Endodermal cell (in vitro differentiated cells): ENCODE results near the gene AKAP13. TPM values are rescaled to one million over a fixed set of nuclear protein-coding genes. Genes with fewer than 3 reads are reported as not detected.
A peak's percentile ranks its signal among the peaks of the same experiment; 100 is the strongest.

ENCODE experiments used
- DNase-seq: peaks from one replicate; pipeline ENCODE4 v3.0.0-alpha.2; 2017
- H3K27ac ChIP-seq: 2 replicates; pipeline ENCODE4 v1.5.1; 2013; ENCODE audit warnings: mild to moderate bottlenecking, low read depth, low read length, moderate library complexity
- H3K27me3 ChIP-seq: 2 replicates; pipeline ENCODE4 v1.6.1; 2013; ENCODE audit warnings: mild to moderate bottlenecking, low read length, moderate library complexity; ENCODE audit not compliant: insufficient read depth, control insufficient read depth, poor library complexity, severe bottlenecking
- H3K36me3 ChIP-seq: 2 replicates; pipeline ENCODE4 v1.7.0; 2013; ENCODE audit warnings: mild to moderate bottlenecking, low read length, moderate library complexity; ENCODE audit not compliant: control insufficient read depth, insufficient read depth
- H3K4me1 ChIP-seq: one replicate; pipeline ENCODE4 v1.7.0; 2013; ENCODE audit warnings: low read length; ENCODE audit not compliant: control insufficient read depth, insufficient read depth
- H3K4me3 ChIP-seq: 2 replicates; pipeline ENCODE4 v1.5.1; 2013; ENCODE audit warnings: mild to moderate bottlenecking, low read length, moderate library complexity
- H3K9ac ChIP-seq: 2 replicates; pipeline ENCODE4 v1.6.1; 2013; ENCODE audit warnings: mild to moderate bottlenecking, low read length, moderate library complexity; ENCODE audit not compliant: poor library complexity, severe bottlenecking; ENCODE audit errors: extremely low read depth
- H3K9me3 ChIP-seq: 2 replicates; pipeline ENCODE4 v1.6.1; 2013; ENCODE audit warnings: mild to moderate bottlenecking, low read length, moderate library complexity; ENCODE audit not compliant: control insufficient read depth
- H3K27ac Mint-ChIP-seq: 2 replicates; pipeline ENCODE4 v1.8.0; 2020; ENCODE audit warnings: mixed read lengths
- H3K27me3 Mint-ChIP-seq: 2 replicates; pipeline ENCODE4 v1.8.0; 2021; ENCODE audit warnings: mild to moderate bottlenecking, mixed read lengths; ENCODE audit not compliant: insufficient read depth
- H3K36me3 Mint-ChIP-seq: 2 replicates; pipeline ENCODE4 v1.8.0; 2020; ENCODE audit warnings: low read depth, mixed read lengths
- H3K4me1 Mint-ChIP-seq: 2 replicates; pipeline ENCODE4 v1.8.0; 2020; ENCODE audit warnings: mixed read lengths
- H3K4me3 Mint-ChIP-seq: 2 replicates; pipeline ENCODE4 v1.8.0; 2020; ENCODE audit warnings: mild to moderate bottlenecking, moderate library complexity, mixed read lengths
- H3K9me3 Mint-ChIP-seq: 2 replicates; pipeline ENCODE4 v1.8.0; 2020; ENCODE audit warnings: mild to moderate bottlenecking, mixed read lengths
- WGBS, 2 experiments: methylation state at CpG; one replicate each; pipeline versions ENCODE4 v1.1.5 to v1.1.7; 2013; ENCODE audit warnings: missing lambda C conversion rate in 2 of 2, mixed read lengths in 1 of 2; ENCODE audit not compliant: insufficient coverage in 1 of 2, insufficient read length in 1 of 2; 5-methylcytosine and 5-hydroxymethylcytosine counted together
- total RNA-seq, 2 donors: library from RNA; stranded (reverse); fragmentation: NEBNext Ultra II Directional in 1 of 2; extraction: Animal tissue kit (Norgen Biotek cat#: 25700) in 1 of 2; gene quantifications; 2 replicates in 1 of 2; 3 replicates in 1 of 2; pipeline ENCODE4 v1.2.1, GENCODE V29; 2021
- TF ChIP-seq, protein P1 (sequence below): fragments of 200-600 bp; sonication (generic); conservative IDR thresholded peaks from 2 replicates; pipeline ENCODE4 v1.5.0; 2021; ENCODE audit warnings: antibody characterized with exemption, mild to moderate bottlenecking

The AKAP13 gene
- total RNA-seq, 2 donors from 2014 or later, result 115 to 131 TPM

DNA sequence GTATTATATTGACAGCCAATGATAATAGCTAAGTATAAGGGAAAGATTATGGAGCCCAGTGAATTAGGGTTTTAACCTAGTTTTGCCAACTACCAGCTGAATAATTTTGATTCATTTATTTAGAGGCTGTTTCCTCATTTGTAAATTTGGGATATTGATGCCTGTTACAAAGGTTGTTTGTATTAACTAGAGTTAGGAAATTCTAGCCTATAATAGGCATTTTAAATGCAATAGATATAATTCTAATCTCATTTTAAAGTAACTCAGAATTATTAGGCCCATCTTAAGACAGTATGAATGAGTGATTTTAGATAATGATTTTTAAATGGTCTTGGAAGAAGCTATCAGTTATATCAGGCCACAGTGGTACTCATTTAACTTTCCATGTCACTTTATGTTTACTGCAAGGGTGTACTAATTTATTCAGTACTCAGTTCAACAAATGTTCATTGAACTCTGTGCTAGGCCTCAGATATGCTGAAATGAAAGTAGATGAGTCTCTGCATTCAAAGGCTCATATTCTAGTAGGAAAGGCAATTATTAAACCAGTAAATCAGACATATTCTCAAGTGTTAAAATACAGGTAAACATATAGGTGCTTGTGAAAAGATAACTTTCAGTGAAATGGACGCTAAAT, 213.5 kb downstream of the AKAP13 start:
- H3K36me3 Mint-ChIP-seq, result peaks cover 22% of the 10 kb centered on the region

DNA sequence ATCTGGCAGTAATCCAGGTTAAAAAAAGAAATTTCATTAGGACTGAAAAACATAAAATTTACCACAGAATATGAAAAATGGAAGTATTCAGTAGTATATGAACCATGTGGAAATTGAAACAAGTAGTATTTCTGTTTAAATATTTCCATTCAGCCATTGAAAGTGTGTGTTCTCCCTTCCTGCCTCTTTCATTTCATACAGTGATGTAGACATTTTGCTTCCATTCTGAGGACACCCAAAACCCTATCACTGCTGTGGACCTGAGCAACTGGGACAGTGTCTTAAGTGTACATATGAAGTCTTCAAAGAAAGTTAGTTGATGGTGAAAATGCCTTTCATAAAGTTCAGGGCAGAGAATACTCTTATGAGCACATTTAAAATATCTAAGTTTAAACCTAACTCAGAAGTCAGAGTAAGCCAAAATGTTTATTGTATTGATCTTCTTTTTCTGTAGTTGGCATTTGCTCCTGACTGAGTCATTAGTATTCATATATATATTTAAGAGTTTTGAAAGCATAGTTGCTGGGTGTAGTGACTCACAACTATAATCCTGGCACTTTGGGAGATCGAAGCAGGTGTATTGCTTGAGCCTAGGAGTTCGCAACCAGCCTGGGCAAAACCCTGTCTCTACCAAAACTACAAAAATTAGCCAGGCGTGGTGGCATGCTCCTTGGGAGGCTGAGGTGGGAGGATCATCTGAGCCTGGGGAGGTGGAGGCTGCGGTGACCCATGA, 215.6 kb downstream of the AKAP13 start:
- Mint-ChIP-seq H3K27ac (no peak overlapping the region), H3K4me1 (peaks cover 9% of the 10 kb centered on the region), H3K36me3 (peaks cover 22% of the 10 kb centered on the region), H3K9me3 (no peaks in the 10 kb centered on the region), H3K27me3 (no peaks in the 10 kb centered on the region), H3K4me3 (no peak overlapping the region)
- TF ChIP-seq, protein P1, sequence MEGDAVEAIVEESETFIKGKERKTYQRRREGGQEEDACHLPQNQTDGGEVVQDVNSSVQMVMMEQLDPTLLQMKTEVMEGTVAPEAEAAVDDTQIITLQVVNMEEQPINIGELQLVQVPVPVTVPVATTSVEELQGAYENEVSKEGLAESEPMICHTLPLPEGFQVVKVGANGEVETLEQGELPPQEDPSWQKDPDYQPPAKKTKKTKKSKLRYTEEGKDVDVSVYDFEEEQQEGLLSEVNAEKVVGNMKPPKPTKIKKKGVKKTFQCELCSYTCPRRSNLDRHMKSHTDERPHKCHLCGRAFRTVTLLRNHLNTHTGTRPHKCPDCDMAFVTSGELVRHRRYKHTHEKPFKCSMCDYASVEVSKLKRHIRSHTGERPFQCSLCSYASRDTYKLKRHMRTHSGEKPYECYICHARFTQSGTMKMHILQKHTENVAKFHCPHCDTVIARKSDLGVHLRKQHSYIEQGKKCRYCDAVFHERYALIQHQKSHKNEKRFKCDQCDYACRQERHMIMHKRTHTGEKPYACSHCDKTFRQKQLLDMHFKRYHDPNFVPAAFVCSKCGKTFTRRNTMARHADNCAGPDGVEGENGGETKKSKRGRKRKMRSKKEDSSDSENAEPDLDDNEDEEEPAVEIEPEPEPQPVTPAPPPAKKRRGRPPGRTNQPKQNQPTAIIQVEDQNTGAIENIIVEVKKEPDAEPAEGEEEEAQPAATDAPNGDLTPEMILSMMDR, result no peak
- no peak overlapping the region for H3K9ac ChIP-seq
- peaks cover 9% of the 10 kb centered on the region for H3K4me1 ChIP-seq
- no peaks in the 10 kb centered on the region for H3K27me3 ChIP-seq
- no peak for DNase-seq
- WGBS, 2 experiments, result 80 to 95% methylated on average over 1 to 4 of the region's 4 CpGs
- H3K9me3 ChIP-seq, result no peaks in the 10 kb centered on the region
- H3K4me3 ChIP-seq, result no peak overlapping the region
- peaks cover 73% of the 10 kb centered on the region for H3K36me3 ChIP-seq
- H3K27ac ChIP-seq, result no peak overlapping the region

More for the DNA sequence above, 213.5 kb downstream of the AKAP13 start:
- H3K9me3 Mint-ChIP-seq, result no peaks in the 10 kb centered on the region
- Histone ChIP-seq H3K4me3 (no peak overlapping the region), H3K27ac (no peak overlapping the region), H3K27me3 (no peaks in the 10 kb centered on the region), H3K9ac (no peak overlapping the region), H3K36me3 (peaks cover 80% of the 10 kb centered on the region), H3K4me1 (peaks cover 9% of the 10 kb centered on the region), H3K9me3 (no peaks in the 10 kb centered on the region)
- no peak overlapping the region for H3K4me3 Mint-ChIP-seq
- peaks cover 7% of the 10 kb centered on the region for H3K4me1 Mint-ChIP-seq
- no peak overlapping the region for H3K27ac Mint-ChIP-seq
- TF ChIP-seq, protein P1, result no peak
- DNase-seq, result no peak
- H3K27me3 Mint-ChIP-seq, result no peaks in the 10 kb centered on the region
- 100% methylated on average over 1 of the region's 1 CpG; no CpG with 5 or more reads in 1 of the 2 experiments for WGBS, 2 experiments

DNA sequence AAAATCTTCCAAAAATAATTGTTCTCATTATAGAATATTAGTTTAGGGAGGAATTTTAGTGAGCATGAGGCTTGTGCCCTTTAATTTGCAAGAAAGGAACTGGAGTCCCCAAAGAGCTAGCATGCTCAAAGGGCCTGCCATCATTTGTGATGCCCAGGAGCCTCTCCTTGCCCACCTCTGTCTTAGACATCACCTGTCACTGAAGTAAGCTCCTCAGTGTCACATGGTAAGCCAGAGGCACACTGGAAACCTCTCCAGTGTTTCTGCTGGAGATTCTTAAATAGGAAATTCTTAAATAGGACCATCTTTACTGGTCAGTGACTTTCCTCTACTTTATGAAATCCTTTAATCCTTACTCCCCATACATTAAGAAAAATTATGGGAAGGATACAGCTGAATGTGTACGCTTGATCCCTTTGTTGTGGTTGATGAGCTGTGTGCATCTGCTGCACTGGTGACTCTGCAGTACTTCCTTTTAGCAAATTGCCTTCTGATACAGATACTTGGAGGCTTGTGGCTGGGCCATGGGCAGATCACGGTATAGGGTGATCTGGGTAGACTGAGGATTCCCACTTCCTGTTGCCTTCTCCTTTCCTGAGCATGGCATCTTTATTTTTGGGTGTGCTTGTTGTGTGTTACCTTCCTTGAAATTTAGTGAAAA, 216.9 kb downstream of the AKAP13 start:
- Mint-ChIP-seq H3K9me3 (no peaks in the 10 kb centered on the region), H3K4me1 (peaks cover 9% of the 10 kb centered on the region), H3K27me3 (no peaks in the 10 kb centered on the region), H3K27ac (peak overlapping the region; percentile 62), H3K36me3 (peaks cover 22% of the 10 kb centered on the region), H3K4me3 (no peak overlapping the region)
- H3K4me3 ChIP-seq, result no peak overlapping the region
- 91% methylated on average over 2 of the region's 2 CpGs; no CpG with 5 or more reads in 1 of the 2 experiments for WGBS, 2 experiments
- peaks cover 9% of the 10 kb centered on the region for H3K4me1 ChIP-seq
- H3K9ac ChIP-seq, result no peak overlapping the region
- H3K27ac ChIP-seq, result peak overlapping the region; percentile 14
- DNase-seq, result no peak
- H3K36me3 ChIP-seq, result peaks cover 71% of the 10 kb centered on the region
- no peaks in the 10 kb centered on the region for H3K9me3 ChIP-seq
- TF ChIP-seq, protein P1, result no peak
- no peaks in the 10 kb centered on the region for H3K27me3 ChIP-seq
